GM23338 (cell line): ENCODE measurements around the gene MS4A4A. TPM values are rescaled to one million over a fixed set of nuclear protein-coding genes. Genes with fewer than 3 reads are reported as not detected.

Source experiments
- ATAC-seq: fragments of 200-7000 bp; cut with Tn5 transposase; 3 replicates; pipeline ENCODE4 v1.9.1; 2020
- DNase-seq: peaks from one replicate; pipeline ENCODE4 v3.0.0-alpha.2; 2015; ENCODE audit warnings: low spot score
- H2AFZ ChIP-seq: fragments of 200-600 bp; sonication (generic); 2 replicates; pipeline ENCODE4 v1.8.0; 2016; ENCODE audit warnings: antibody characterized with exemption, mild to moderate bottlenecking, moderate library complexity
- H3F3A ChIP-seq: fragments of 200-600 bp; sonication (generic); replicated peaks from 2 replicates; pipeline ENCODE4 v1.8.0; 2017; ENCODE audit warnings: antibody characterized with exemption, mixed run types, low read depth
- H3K27ac ChIP-seq: fragments of 200-600 bp; sonication (generic); 2 replicates; pipeline ENCODE4 v1.6.1; 2016; ENCODE audit warnings: low read depth
- H3K27me3 ChIP-seq: fragments of 200-600 bp; sonication (generic); 2 replicates; pipeline ENCODE4 v1.8.0; 2016; ENCODE audit warnings: mild to moderate bottlenecking, mixed run types, moderate library complexity; ENCODE audit not compliant: insufficient read depth
- H3K36me3 ChIP-seq: fragments of 200-600 bp; sonication (generic); 2 replicates; pipeline ENCODE4 v1.8.0; 2016; ENCODE audit warnings: mild to moderate bottlenecking; ENCODE audit not compliant: insufficient read depth
- H3K4me1 ChIP-seq: fragments of 200-600 bp; sonication (generic); 2 replicates; pipeline ENCODE4 v1.8.0; 2016; ENCODE audit warnings: mild to moderate bottlenecking, moderate library complexity; ENCODE audit not compliant: insufficient read depth
- H3K4me2 ChIP-seq: fragments of 200-600 bp; sonication (generic); 2 replicates; pipeline ENCODE4 v1.7.1; 2017; ENCODE audit warnings: mixed run types
- H3K4me3 ChIP-seq: fragments of 200-600 bp; sonication (generic); 2 replicates; pipeline ENCODE4 v1.6.1; 2016; ENCODE audit warnings: mixed run types
- H3K79me2 ChIP-seq: fragments of 200-600 bp; sonication (generic); replicated peaks from 2 replicates; pipeline ENCODE4 v1.8.0; 2017; ENCODE audit warnings: mild to moderate bottlenecking; ENCODE audit not compliant: insufficient read depth
- H3K9me2 ChIP-seq: fragments of 200-600 bp; sonication (generic); 2 replicates; pipeline ENCODE4 v1.8.0; 2017; ENCODE audit not compliant: insufficient read depth
- H4K20me1 ChIP-seq: fragments of 200-600 bp; sonication (generic); replicated peaks from 2 replicates; pipeline ENCODE4 v1.8.0; 2017; ENCODE audit warnings: mild to moderate bottlenecking; ENCODE audit not compliant: insufficient read depth
- H3K27ac Mint-ChIP-seq: 2 replicates; pipeline ENCODE4 v1.8.0; 2020; ENCODE audit warnings: inconsistent platforms, mild to moderate bottlenecking, moderate library complexity, mixed read lengths
- H3K27me3 Mint-ChIP-seq: 3 replicates; pipeline ENCODE4 v1.8.0; 2022; ENCODE audit warnings: low read depth, mild to moderate bottlenecking, moderate library complexity, mixed read lengths, inconsistent platforms; ENCODE audit not compliant: insufficient read depth, poor library complexity
- H3K36me3 Mint-ChIP-seq: 3 replicates; pipeline ENCODE4 v1.8.0; 2021; ENCODE audit warnings: low read depth, mild to moderate bottlenecking, inconsistent platforms, moderate library complexity, mixed read lengths
- H3K4me1 Mint-ChIP-seq: 3 replicates; pipeline ENCODE4 v1.8.0; 2020; ENCODE audit warnings: mild to moderate bottlenecking, inconsistent platforms, mixed read lengths
- H3K4me3 Mint-ChIP-seq: 3 replicates; pipeline ENCODE4 v1.8.0; 2021; ENCODE audit warnings: moderate library complexity, mild to moderate bottlenecking, inconsistent platforms, mixed read lengths
- H3K9me3 Mint-ChIP-seq: 3 replicates; pipeline ENCODE4 v1.8.0; 2020; ENCODE audit warnings: moderate library complexity, mild to moderate bottlenecking, inconsistent platforms, mixed read lengths
- CREB1 ChIP-seq: fragments of 250-450 bp; sonication (Bioruptor Pico); IDR thresholded peaks from 2 replicates; pipeline ENCODE4 v1.5.0; 2020; ENCODE audit warnings: low read depth, mild to moderate bottlenecking, moderate library complexity
- EZH2phosphoT487 ChIP-seq: fragments of 200-600 bp; sonication (generic); IDR thresholded peaks from one replicate; pipeline ENCODE4 v1.8.1; 2018; ENCODE audit warnings: antibody characterized with exemption; ENCODE audit not compliant: unreplicated experiment
- JUNB ChIP-seq: IDR thresholded peaks from one replicate; pipeline ENCODE4 v1.6.1; 2016; ENCODE audit warnings: antibody characterized with exemption; ENCODE audit not compliant: unreplicated experiment
- POLR2AphosphoS5 ChIP-seq: IDR thresholded peaks from 2 replicates; pipeline ENCODE4 v1.6.1; 2016; ENCODE audit warnings: antibody characterized with exemption, low read depth
- STAT1 ChIP-seq: IDR thresholded peaks from one replicate; pipeline ENCODE4 v1.6.1; 2016; ENCODE audit warnings: antibody characterized with exemption; ENCODE audit not compliant: unreplicated experiment
- ZNF114 ChIP-seq: fragments of 250-450 bp; sonication (Bioruptor Pico); IDR thresholded peaks from 2 replicates; pipeline ENCODE4 v1.5.0; 2020; ENCODE audit warnings: mild to moderate bottlenecking, moderate library complexity
- ZNF331 ChIP-seq: fragments of 250-450 bp; sonication (Bioruptor Pico); IDR thresholded peaks from 2 replicates; pipeline ENCODE4 v1.5.0; 2020; ENCODE audit warnings: low read depth, mild to moderate bottlenecking, moderate library complexity
- polyA plus RNA-seq: library from polyadenylated mRNA; unstranded; fragments of >200 nt; fragmentation: Nextera tagmentation; extraction: Ambion mirVana; gene quantifications from 2 replicates; pipeline ENCODE4 v1.2.1, GENCODE V29; 2016
- total RNA-seq: library from RNA; depleted of rRNA; stranded (reverse); fragments of >200 nt; shearing (Covaris generic); gene quantifications from 2 replicates; pipeline ENCODE4 v1.2.3, GENCODE V29; 2014
- TF ChIP-seq, protein P1 (sequence below): IDR thresholded peaks from 2 replicates; pipeline ENCODE4 v1.6.1; 2016; ENCODE audit warnings: antibody characterized with exemption
- TF ChIP-seq, protein P2 (sequence below): IDR thresholded peaks from one replicate; pipeline ENCODE4 v1.6.1; 2018; ENCODE audit warnings: antibody characterized with exemption; ENCODE audit not compliant: unreplicated experiment
- TF ChIP-seq, protein P3 (sequence below), 2 experiments: fragments of 200-600 bp in 1 of 2; sonication (generic) in 1 of 2; conservative IDR thresholded peaks; 2 replicates each; pipeline versions ENCODE4 v1.5.1 to v1.6.1; 2016 to 2017; ENCODE audit warnings: antibody characterized with exemption in 2 of 2, low read depth in 2 of 2, mild to moderate bottlenecking in 2 of 2, moderate library complexity in 1 of 2
- TF ChIP-seq, protein P4 (sequence below): fragments of 250-450 bp; sonication (Bioruptor Pico); IDR thresholded peaks from 2 replicates; pipeline ENCODE4 v1.5.0; 2020; ENCODE audit warnings: mild to moderate bottlenecking, moderate library complexity

MS4A4A gene
- total and polyA plus RNA-seq, 2 experiments from 2014 or later: not detected

DNA sequence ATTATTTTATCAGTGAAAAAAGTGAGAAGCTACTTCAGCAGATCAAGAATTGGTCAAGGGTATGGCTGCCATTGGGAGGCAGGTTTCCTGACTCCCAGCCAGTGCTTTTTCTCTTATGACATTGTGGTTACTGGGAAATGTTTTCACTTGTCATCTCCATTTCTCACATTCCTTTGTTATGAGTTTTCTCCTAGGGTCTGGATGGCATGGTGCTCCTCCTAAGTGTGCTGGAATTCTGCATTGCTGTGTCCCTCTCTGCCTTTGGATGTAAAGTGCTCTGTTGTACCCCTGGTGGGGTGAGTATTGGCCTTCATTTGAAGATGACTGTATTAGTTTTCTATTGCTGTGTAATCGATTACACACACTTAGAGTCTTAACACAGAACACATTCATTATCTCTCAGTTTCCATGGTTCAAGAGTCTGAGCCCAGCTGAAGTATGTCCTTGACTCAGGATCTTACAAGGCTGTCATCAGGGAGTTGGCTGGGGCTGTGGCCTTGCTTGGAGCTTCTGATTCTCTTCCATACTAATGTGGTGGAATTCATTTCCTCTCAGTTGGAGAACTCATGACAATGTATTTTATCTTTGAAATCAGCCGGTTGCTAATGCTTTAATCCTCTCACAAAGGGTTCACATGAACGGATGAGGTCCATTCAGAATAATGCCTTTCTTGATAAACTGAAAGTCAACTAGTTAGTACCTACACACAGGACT is 25.6 kb downstream of the MS4A4A start (continued):
- TF ChIP-seq, protein P1, sequence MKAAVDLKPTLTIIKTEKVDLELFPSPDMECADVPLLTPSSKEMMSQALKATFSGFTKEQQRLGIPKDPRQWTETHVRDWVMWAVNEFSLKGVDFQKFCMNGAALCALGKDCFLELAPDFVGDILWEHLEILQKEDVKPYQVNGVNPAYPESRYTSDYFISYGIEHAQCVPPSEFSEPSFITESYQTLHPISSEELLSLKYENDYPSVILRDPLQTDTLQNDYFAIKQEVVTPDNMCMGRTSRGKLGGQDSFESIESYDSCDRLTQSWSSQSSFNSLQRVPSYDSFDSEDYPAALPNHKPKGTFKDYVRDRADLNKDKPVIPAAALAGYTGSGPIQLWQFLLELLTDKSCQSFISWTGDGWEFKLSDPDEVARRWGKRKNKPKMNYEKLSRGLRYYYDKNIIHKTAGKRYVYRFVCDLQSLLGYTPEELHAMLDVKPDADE: no peak

DNA sequence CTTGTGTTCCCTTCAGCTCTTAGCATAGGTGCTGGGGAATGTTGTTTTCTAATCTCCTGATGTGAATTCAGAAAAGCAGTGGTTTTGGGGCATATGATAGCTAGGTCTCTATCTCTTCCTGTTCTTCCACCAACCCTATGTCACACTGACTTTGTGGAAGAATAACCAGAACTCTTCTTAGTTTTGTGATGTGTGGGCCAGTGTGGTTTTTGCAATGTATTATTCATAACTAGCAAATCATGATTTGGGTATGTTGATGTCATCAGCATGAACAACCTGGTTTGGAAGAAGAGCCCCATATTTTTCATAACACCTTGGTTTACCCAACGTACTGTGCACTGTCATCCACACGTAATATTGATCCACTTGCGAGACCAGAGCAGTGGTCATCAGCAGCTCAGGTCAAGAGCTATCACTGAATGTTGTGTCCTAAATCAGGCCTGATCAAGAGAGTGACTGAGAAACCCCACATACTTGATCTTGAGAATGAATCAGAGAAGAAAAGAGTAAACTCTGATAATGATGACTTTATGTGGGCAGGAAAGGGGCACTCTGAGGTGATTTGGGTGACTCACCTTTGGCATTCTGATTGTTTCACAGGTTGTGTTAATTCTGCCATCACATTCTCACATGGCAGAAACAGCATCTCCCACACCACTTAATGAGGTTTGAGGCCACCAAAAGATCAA is 27.2 kb downstream of the MS4A4A start:
- Histone ChIP-seq H3K27ac (no peak overlapping the region), H4K20me1 (no peaks in the 10 kb centered on the region), H3K36me3 (no peaks in the 10 kb centered on the region), H3K79me2 (no peaks in the 10 kb centered on the region), H3K27me3 (no peaks in the 10 kb centered on the region), H3K4me2 (no peak overlapping the region), H3K9me2 (peaks cover 6% of the 10 kb centered on the region; the same call in 1 of the 2 replicates), H3K4me3 (no peak overlapping the region), H3F3A (no peaks in the 10 kb centered on the region), H2AFZ (no peak overlapping the region), H3K4me1 (no peaks in the 10 kb centered on the region)
- Mint-ChIP-seq H3K36me3 (no peaks in the 10 kb centered on the region), H3K9me3 (no peaks in the 10 kb centered on the region), H3K27me3 (no peaks in the 10 kb centered on the region), H3K4me1 (peaks cover 5% of the 10 kb centered on the region; the same call in 2 of the 3 replicates), H3K4me3 (no peak overlapping the region), H3K27ac (no peak overlapping the region)
- DNase-seq: no peak
- ATAC-seq: no peak
- TF ChIP-seq ZNF114: no peak
- TF ChIP-seq JUNB: no peak
- no peak for TF ChIP-seq STAT1
- no peak for TF ChIP-seq CREB1
- TF ChIP-seq EZH2phosphoT487: no peak
- TF ChIP-seq, protein P2, sequence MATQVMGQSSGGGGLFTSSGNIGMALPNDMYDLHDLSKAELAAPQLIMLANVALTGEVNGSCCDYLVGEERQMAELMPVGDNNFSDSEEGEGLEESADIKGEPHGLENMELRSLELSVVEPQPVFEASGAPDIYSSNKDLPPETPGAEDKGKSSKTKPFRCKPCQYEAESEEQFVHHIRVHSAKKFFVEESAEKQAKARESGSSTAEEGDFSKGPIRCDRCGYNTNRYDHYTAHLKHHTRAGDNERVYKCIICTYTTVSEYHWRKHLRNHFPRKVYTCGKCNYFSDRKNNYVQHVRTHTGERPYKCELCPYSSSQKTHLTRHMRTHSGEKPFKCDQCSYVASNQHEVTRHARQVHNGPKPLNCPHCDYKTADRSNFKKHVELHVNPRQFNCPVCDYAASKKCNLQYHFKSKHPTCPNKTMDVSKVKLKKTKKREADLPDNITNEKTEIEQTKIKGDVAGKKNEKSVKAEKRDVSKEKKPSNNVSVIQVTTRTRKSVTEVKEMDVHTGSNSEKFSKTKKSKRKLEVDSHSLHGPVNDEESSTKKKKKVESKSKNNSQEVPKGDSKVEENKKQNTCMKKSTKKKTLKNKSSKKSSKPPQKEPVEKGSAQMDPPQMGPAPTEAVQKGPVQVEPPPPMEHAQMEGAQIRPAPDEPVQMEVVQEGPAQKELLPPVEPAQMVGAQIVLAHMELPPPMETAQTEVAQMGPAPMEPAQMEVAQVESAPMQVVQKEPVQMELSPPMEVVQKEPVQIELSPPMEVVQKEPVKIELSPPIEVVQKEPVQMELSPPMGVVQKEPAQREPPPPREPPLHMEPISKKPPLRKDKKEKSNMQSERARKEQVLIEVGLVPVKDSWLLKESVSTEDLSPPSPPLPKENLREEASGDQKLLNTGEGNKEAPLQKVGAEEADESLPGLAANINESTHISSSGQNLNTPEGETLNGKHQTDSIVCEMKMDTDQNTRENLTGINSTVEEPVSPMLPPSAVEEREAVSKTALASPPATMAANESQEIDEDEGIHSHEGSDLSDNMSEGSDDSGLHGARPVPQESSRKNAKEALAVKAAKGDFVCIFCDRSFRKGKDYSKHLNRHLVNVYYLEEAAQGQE: no peak
- no peak for TF ChIP-seq POLR2AphosphoS5
- TF ChIP-seq ZNF331 (CRISPR knock-in tag): no peak
- TF ChIP-seq, protein P3, sequence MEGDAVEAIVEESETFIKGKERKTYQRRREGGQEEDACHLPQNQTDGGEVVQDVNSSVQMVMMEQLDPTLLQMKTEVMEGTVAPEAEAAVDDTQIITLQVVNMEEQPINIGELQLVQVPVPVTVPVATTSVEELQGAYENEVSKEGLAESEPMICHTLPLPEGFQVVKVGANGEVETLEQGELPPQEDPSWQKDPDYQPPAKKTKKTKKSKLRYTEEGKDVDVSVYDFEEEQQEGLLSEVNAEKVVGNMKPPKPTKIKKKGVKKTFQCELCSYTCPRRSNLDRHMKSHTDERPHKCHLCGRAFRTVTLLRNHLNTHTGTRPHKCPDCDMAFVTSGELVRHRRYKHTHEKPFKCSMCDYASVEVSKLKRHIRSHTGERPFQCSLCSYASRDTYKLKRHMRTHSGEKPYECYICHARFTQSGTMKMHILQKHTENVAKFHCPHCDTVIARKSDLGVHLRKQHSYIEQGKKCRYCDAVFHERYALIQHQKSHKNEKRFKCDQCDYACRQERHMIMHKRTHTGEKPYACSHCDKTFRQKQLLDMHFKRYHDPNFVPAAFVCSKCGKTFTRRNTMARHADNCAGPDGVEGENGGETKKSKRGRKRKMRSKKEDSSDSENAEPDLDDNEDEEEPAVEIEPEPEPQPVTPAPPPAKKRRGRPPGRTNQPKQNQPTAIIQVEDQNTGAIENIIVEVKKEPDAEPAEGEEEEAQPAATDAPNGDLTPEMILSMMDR (conservative IDR thresholded peaks at IDR 0.05; ENCODE audit: low read depth in 2 of 2): no peak
- TF ChIP-seq, protein P4, sequence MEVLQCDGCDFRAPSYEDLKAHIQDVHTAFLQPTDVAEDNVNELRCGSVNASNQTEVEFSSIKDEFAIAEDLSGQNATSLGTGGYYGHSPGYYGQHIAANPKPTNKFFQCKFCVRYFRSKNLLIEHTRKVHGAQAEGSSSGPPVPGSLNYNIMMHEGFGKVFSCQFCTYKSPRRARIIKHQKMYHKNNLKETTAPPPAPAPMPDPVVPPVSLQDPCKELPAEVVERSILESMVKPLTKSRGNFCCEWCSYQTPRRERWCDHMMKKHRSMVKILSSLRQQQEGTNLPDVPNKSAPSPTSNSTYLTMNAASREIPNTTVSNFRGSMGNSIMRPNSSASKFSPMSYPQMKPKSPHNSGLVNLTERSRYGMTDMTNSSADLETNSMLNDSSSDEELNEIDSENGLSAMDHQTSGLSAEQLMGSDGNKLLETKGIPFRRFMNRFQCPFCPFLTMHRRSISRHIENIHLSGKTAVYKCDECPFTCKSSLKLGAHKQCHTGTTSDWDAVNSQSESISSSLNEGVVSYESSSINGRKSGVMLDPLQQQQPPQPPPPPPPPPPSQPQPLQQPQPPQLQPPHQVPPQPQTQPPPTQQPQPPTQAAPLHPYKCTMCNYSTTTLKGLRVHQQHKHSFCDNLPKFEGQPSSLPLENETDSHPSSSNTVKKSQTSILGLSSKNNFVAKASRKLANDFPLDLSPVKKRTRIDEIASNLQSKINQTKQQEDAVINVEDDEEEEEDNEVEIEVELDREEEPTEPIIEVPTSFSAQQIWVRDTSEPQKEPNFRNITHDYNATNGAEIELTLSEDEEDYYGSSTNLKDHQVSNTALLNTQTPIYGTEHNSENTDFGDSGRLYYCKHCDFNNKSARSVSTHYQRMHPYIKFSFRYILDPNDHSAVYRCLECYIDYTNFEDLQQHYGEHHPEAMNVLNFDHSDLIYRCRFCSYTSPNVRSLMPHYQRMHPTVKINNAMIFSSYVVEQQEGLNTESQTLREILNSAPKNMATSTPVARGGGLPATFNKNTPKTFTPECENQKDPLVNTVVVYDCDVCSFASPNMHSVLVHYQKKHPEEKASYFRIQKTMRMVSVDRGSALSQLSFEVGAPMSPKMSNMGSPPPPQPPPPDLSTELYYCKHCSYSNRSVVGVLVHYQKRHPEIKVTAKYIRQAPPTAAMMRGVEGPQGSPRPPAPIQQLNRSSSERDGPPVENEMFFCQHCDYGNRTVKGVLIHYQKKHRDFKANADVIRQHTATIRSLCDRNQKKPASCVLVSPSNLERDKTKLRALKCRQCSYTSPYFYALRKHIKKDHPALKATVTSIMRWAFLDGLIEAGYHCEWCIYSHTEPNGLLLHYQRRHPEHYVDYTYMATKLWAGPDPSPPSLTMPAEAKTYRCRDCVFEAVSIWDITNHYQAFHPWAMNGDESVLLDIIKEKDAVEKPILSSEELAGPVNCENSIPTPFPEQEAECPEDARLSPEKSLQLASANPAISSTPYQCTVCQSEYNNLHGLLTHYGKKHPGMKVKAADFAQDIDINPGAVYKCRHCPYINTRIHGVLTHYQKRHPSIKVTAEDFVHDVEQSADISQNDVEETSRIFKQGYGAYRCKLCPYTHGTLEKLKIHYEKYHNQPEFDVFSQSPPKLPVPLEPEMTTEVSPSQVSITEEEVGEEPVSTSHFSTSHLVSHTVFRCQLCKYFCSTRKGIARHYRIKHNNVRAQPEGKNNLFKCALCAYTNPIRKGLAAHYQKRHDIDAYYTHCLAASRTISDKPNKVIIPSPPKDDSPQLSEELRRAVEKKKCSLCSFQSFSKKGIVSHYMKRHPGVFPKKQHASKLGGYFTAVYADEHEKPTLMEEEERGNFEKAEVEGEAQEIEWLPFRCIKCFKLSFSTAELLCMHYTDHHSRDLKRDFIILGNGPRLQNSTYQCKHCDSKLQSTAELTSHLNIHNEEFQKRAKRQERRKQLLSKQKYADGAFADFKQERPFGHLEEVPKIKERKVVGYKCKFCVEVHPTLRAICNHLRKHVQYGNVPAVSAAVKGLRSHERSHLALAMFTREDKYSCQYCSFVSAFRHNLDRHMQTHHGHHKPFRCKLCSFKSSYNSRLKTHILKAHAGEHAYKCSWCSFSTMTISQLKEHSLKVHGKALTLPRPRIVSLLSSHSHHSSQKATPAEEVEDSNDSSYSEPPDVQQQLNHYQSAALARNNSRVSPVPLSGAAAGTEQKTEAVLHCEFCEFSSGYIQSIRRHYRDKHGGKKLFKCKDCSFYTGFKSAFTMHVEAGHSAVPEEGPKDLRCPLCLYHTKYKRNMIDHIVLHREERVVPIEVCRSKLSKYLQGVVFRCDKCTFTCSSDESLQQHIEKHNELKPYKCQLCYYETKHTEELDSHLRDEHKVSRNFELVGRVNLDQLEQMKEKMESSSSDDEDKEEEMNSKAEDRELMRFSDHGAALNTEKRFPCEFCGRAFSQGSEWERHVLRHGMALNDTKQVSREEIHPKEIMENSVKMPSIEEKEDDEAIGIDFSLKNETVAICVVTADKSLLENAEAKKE (CRISPR knock-in tag): no peak
